A549 (cell line): ENCODE measurements around the gene LRRC7.

ENCODE experiments used
- CHD4 ChIP-seq: fragments of 200-600 bp; sonication (generic); IDR thresholded peaks from 2 replicates; pipeline ENCODE4 v1.6.1; 2016; ENCODE audit warnings: antibody characterized with exemption, mild to moderate bottlenecking, borderline replicate concordance
- EHF ChIP-seq: fragments of 250-450 bp; sonication (Bioruptor Pico); IDR thresholded peaks from 2 replicates; pipeline ENCODE4 v1.5.0; 2020; ENCODE audit warnings: mild to moderate bottlenecking

- no peak for TF ChIP-seq CHD4
- TF ChIP-seq EHF (CRISPR knock-in tag): no peak
These were observed 296.0 kb downstream of the LRRC7 start for GRCh38 chr1:69863704-69864103.
